ENCODE measurements around the gene SLC6A6.

SLC6A6 gene

GRCh38 chr3:14438262-14438661 is 35.9 kb downstream of the SLC6A6 start:
- peaks cover 33% of the 10 kb centered on the region for H3K4me1 ChIP-seq (ENCODE audit: insufficient read depth, insufficient read length)

GRCh38 chr3:14438929-14439328 is 36.5 kb downstream of the SLC6A6 start:
- TF ChIP-seq YY1 (IDR thresholded peaks at IDR 0.05; ENCODE audit: insufficient read depth, insufficient read length) = no peak
- no peak for TF ChIP-seq SUZ12 (IDR thresholded peaks at IDR 0.05; ENCODE audit: extremely low read depth, insufficient read depth, insufficient read length)
- no peak for TF ChIP-seq ZNF274 (IDR thresholded peaks at IDR 0.05; ENCODE audit: low read depth, low read length)
- Histone ChIP-seq H3K36me3 (ENCODE audit: insufficient read depth, insufficient read length, low read length) (peaks cover 55% of the 10 kb centered on the region), H3K9ac (ENCODE audit: insufficient read length, low read depth) (no peak overlapping the region), H3K4me3 (ENCODE audit: insufficient read length, low read depth) (no peak overlapping the region), H3K9me3 (ENCODE audit: insufficient read depth, low read length) (no peaks in the 10 kb centered on the region), H3K27me3 (ENCODE audit: insufficient read depth, insufficient read length) (no peaks in the 10 kb centered on the region), H3K4me1 (ENCODE audit: insufficient read depth, insufficient read length) (peaks cover 33% of the 10 kb centered on the region)
- DNase-seq (ENCODE audit: low read depth, low spot score) = no peak

More at GRCh38 chr3:14438262-14438661, 35.9 kb downstream of the SLC6A6 start:
- Histone ChIP-seq H3K27me3 (ENCODE audit: insufficient read depth, insufficient read length) (no peaks in the 10 kb centered on the region), H3K9ac (ENCODE audit: insufficient read length, low read depth) (no peak overlapping the region), H3K9me3 (ENCODE audit: insufficient read depth, low read length) (no peaks in the 10 kb centered on the region), H3K36me3 (ENCODE audit: insufficient read depth, insufficient read length, low read length) (peaks cover 53% of the 10 kb centered on the region), H3K4me3 (ENCODE audit: insufficient read length, low read depth) (no peak overlapping the region)
- TF ChIP-seq SUZ12 (IDR thresholded peaks at IDR 0.05; ENCODE audit: extremely low read depth, insufficient read depth, insufficient read length) (no peak), ZNF274 (IDR thresholded peaks at IDR 0.05; ENCODE audit: low read depth, low read length) (no peak), YY1 (IDR thresholded peaks at IDR 0.05; ENCODE audit: insufficient read depth, insufficient read length) (no peak)
- no peak for DNase-seq (ENCODE audit: low read depth, low spot score)

- no peak for DNase-seq (ENCODE audit: low read depth, low spot score)
- TF ChIP-seq YY1 (IDR thresholded peaks at IDR 0.05; ENCODE audit: insufficient read depth, insufficient read length) (no peak), SUZ12 (IDR thresholded peaks at IDR 0.05; ENCODE audit: extremely low read depth, insufficient read depth, insufficient read length) (no peak), ZNF274 (IDR thresholded peaks at IDR 0.05; ENCODE audit: low read depth, low read length) (no peak)
- Histone ChIP-seq H3K4me1 (ENCODE audit: insufficient read depth, insufficient read length) (peaks cover 31% of the 10 kb centered on the region), H3K27me3 (ENCODE audit: insufficient read depth, insufficient read length) (no peaks in the 10 kb centered on the region), H3K36me3 (ENCODE audit: insufficient read depth, insufficient read length, low read length) (peaks cover 55% of the 10 kb centered on the region), H3K9me3 (ENCODE audit: insufficient read depth, low read length) (no peaks in the 10 kb centered on the region), H3K4me3 (ENCODE audit: insufficient read length, low read depth) (no peak overlapping the region), H3K9ac (ENCODE audit: insufficient read length, low read depth) (no peak overlapping the region)
These were observed 37.2 kb downstream of the SLC6A6 start for GRCh38 chr3:14439501-14440167.

GRCh38 chr3:14440168-14440518 is 37.7 kb downstream of the SLC6A6 start:
- TF ChIP-seq ZNF274 (IDR thresholded peaks at IDR 0.05; ENCODE audit: low read depth, low read length) (no peak), SUZ12 (IDR thresholded peaks at IDR 0.05; ENCODE audit: extremely low read depth, insufficient read depth, insufficient read length) (no peak), YY1 (IDR thresholded peaks at IDR 0.05; ENCODE audit: insufficient read depth, insufficient read length) (no peak)
- Histone ChIP-seq H3K4me3 (ENCODE audit: insufficient read length, low read depth) (no peak overlapping the region), H3K27me3 (ENCODE audit: insufficient read depth, insufficient read length) (no peaks in the 10 kb centered on the region), H3K36me3 (ENCODE audit: insufficient read depth, insufficient read length, low read length) (peaks cover 54% of the 10 kb centered on the region), H3K9ac (ENCODE audit: insufficient read length, low read depth) (no peak overlapping the region), H3K4me1 (ENCODE audit: insufficient read depth, insufficient read length) (peaks cover 26% of the 10 kb centered on the region), H3K9me3 (ENCODE audit: insufficient read depth, low read length) (no peaks in the 10 kb centered on the region)
- DNase-seq (ENCODE audit: low read depth, low spot score) = no peak

- no peak for DNase-seq (ENCODE audit: low read depth, low spot score)
- Histone ChIP-seq H3K4me1 (ENCODE audit: insufficient read depth, insufficient read length) (peaks cover 26% of the 10 kb centered on the region), H3K36me3 (ENCODE audit: insufficient read depth, insufficient read length, low read length) (peaks cover 53% of the 10 kb centered on the region), H3K9me3 (ENCODE audit: insufficient read depth, low read length) (no peaks in the 10 kb centered on the region), H3K27me3 (ENCODE audit: insufficient read depth, insufficient read length) (no peaks in the 10 kb centered on the region), H3K4me3 (ENCODE audit: insufficient read length, low read depth) (no peak overlapping the region), H3K9ac (ENCODE audit: insufficient read length, low read depth) (no peak overlapping the region)
- TF ChIP-seq SUZ12 (IDR thresholded peaks at IDR 0.05; ENCODE audit: extremely low read depth, insufficient read depth, insufficient read length) = no peak
These were observed 38.3 kb downstream of the SLC6A6 start for GRCh38 chr3:14440531-14441239.

- DNase-seq (ENCODE audit: low read depth, low spot score) = no peak
- Histone ChIP-seq H3K36me3 (ENCODE audit: insufficient read depth, insufficient read length, low read length) (peaks cover 55% of the 10 kb centered on the region), H3K9me3 (ENCODE audit: insufficient read depth, low read length) (no peaks in the 10 kb centered on the region), H3K27me3 (ENCODE audit: insufficient read depth, insufficient read length) (no peaks in the 10 kb centered on the region), H3K4me1 (ENCODE audit: insufficient read depth, insufficient read length) (peaks cover 23% of the 10 kb centered on the region), H3K9ac (ENCODE audit: insufficient read length, low read depth) (no peak overlapping the region), H3K4me3 (ENCODE audit: insufficient read length, low read depth) (no peak overlapping the region)
- TF ChIP-seq SUZ12 (IDR thresholded peaks at IDR 0.05; ENCODE audit: extremely low read depth, insufficient read depth, insufficient read length) (no peak), YY1 (IDR thresholded peaks at IDR 0.05; ENCODE audit: insufficient read depth, insufficient read length) (no peak), ZNF274 (IDR thresholded peaks at IDR 0.05; ENCODE audit: low read depth, low read length) (no peak)
These were observed 39.0 kb downstream of the SLC6A6 start for GRCh38 chr3:14441240-14441919.

GRCh38 chr3:14441920-14442300 is 39.5 kb downstream of the SLC6A6 start:
- Histone ChIP-seq H3K27me3 (ENCODE audit: insufficient read depth, insufficient read length) (no peaks in the 10 kb centered on the region), H3K4me3 (ENCODE audit: insufficient read length, low read depth) (no peak overlapping the region), H3K9me3 (ENCODE audit: insufficient read depth, low read length) (no peaks in the 10 kb centered on the region), H3K36me3 (ENCODE audit: insufficient read depth, insufficient read length, low read length) (peaks cover 56% of the 10 kb centered on the region), H3K9ac (ENCODE audit: insufficient read length, low read depth) (no peak overlapping the region), H3K4me1 (ENCODE audit: insufficient read depth, insufficient read length) (peaks cover 20% of the 10 kb centered on the region)
- TF ChIP-seq SUZ12 (IDR thresholded peaks at IDR 0.05; ENCODE audit: extremely low read depth, insufficient read depth, insufficient read length) (no peak), YY1 (IDR thresholded peaks at IDR 0.05; ENCODE audit: insufficient read depth, insufficient read length) (no peak), ZNF274 (IDR thresholded peaks at IDR 0.05; ENCODE audit: low read depth, low read length) (no peak)
- no peak for DNase-seq (ENCODE audit: low read depth, low spot score)
